GM23338 (cell line): ENCODE data around the gene GFI1B. TPM values are rescaled to one million over a fixed set of nuclear protein-coding genes. Genes with fewer than 3 reads are reported as not detected.

ENCODE experiments used
- ATAC-seq: fragments of 200-7000 bp; cut with Tn5 transposase; 3 replicates; pipeline ENCODE4 v1.9.1; 2020
- DNase-seq: peaks from one replicate; pipeline ENCODE4 v3.0.0-alpha.2; 2015; ENCODE audit warnings: low spot score
- H2AFZ ChIP-seq: fragments of 200-600 bp; sonication (generic); 2 replicates; pipeline ENCODE4 v1.8.0; 2016; ENCODE audit warnings: antibody characterized with exemption, mild to moderate bottlenecking, moderate library complexity
- H3F3A ChIP-seq: fragments of 200-600 bp; sonication (generic); replicated peaks from 2 replicates; pipeline ENCODE4 v1.8.0; 2017; ENCODE audit warnings: antibody characterized with exemption, mixed run types, low read depth
- H3K27ac ChIP-seq: fragments of 200-600 bp; sonication (generic); 2 replicates; pipeline ENCODE4 v1.6.1; 2016; ENCODE audit warnings: low read depth
- H3K27me3 ChIP-seq: fragments of 200-600 bp; sonication (generic); 2 replicates; pipeline ENCODE4 v1.8.0; 2016; ENCODE audit warnings: mild to moderate bottlenecking, mixed run types, moderate library complexity; ENCODE audit not compliant: insufficient read depth
- H3K36me3 ChIP-seq: fragments of 200-600 bp; sonication (generic); 2 replicates; pipeline ENCODE4 v1.8.0; 2016; ENCODE audit warnings: mild to moderate bottlenecking; ENCODE audit not compliant: insufficient read depth
- H3K4me1 ChIP-seq: fragments of 200-600 bp; sonication (generic); 2 replicates; pipeline ENCODE4 v1.8.0; 2016; ENCODE audit warnings: mild to moderate bottlenecking, moderate library complexity; ENCODE audit not compliant: insufficient read depth
- H3K4me2 ChIP-seq: fragments of 200-600 bp; sonication (generic); 2 replicates; pipeline ENCODE4 v1.7.1; 2017; ENCODE audit warnings: mixed run types
- H3K4me3 ChIP-seq: fragments of 200-600 bp; sonication (generic); 2 replicates; pipeline ENCODE4 v1.6.1; 2016; ENCODE audit warnings: mixed run types
- H3K79me2 ChIP-seq: fragments of 200-600 bp; sonication (generic); replicated peaks from 2 replicates; pipeline ENCODE4 v1.8.0; 2017; ENCODE audit warnings: mild to moderate bottlenecking; ENCODE audit not compliant: insufficient read depth
- H3K9me2 ChIP-seq: fragments of 200-600 bp; sonication (generic); 2 replicates; pipeline ENCODE4 v1.8.0; 2017; ENCODE audit not compliant: insufficient read depth
- H4K20me1 ChIP-seq: fragments of 200-600 bp; sonication (generic); replicated peaks from 2 replicates; pipeline ENCODE4 v1.8.0; 2017; ENCODE audit warnings: mild to moderate bottlenecking; ENCODE audit not compliant: insufficient read depth
- H3K27ac Mint-ChIP-seq: 2 replicates; pipeline ENCODE4 v1.8.0; 2020; ENCODE audit warnings: inconsistent platforms, mild to moderate bottlenecking, moderate library complexity, mixed read lengths
- H3K27me3 Mint-ChIP-seq: 3 replicates; pipeline ENCODE4 v1.8.0; 2022; ENCODE audit warnings: low read depth, mild to moderate bottlenecking, moderate library complexity, mixed read lengths, inconsistent platforms; ENCODE audit not compliant: insufficient read depth, poor library complexity
- H3K36me3 Mint-ChIP-seq: 3 replicates; pipeline ENCODE4 v1.8.0; 2021; ENCODE audit warnings: low read depth, mild to moderate bottlenecking, inconsistent platforms, moderate library complexity, mixed read lengths
- H3K4me1 Mint-ChIP-seq: 3 replicates; pipeline ENCODE4 v1.8.0; 2020; ENCODE audit warnings: mild to moderate bottlenecking, inconsistent platforms, mixed read lengths
- H3K4me3 Mint-ChIP-seq: 3 replicates; pipeline ENCODE4 v1.8.0; 2021; ENCODE audit warnings: moderate library complexity, mild to moderate bottlenecking, inconsistent platforms, mixed read lengths
- H3K9me3 Mint-ChIP-seq: 3 replicates; pipeline ENCODE4 v1.8.0; 2020; ENCODE audit warnings: moderate library complexity, mild to moderate bottlenecking, inconsistent platforms, mixed read lengths
- EZH2 ChIP-seq: fragments of 200-600 bp; sonication (generic); IDR thresholded peaks from one replicate; pipeline ENCODE4 v1.8.0; 2017; ENCODE audit warnings: antibody characterized with exemption, mild to moderate bottlenecking, low read depth; ENCODE audit not compliant: unreplicated experiment
- JUNB ChIP-seq: IDR thresholded peaks from one replicate; pipeline ENCODE4 v1.6.1; 2016; ENCODE audit warnings: antibody characterized with exemption; ENCODE audit not compliant: unreplicated experiment
- NANOG ChIP-seq: IDR thresholded peaks from 2 replicates; pipeline ENCODE4 v1.6.1; 2016; ENCODE audit warnings: antibody characterized with exemption, borderline replicate concordance
- POLR2AphosphoS5 ChIP-seq: IDR thresholded peaks from 2 replicates; pipeline ENCODE4 v1.6.1; 2016; ENCODE audit warnings: antibody characterized with exemption, low read depth
- ZNF331 ChIP-seq: fragments of 250-450 bp; sonication (Bioruptor Pico); IDR thresholded peaks from 2 replicates; pipeline ENCODE4 v1.5.0; 2020; ENCODE audit warnings: low read depth, mild to moderate bottlenecking, moderate library complexity
- polyA plus RNA-seq: library from polyadenylated mRNA; unstranded; fragments of >200 nt; fragmentation: Nextera tagmentation; extraction: Ambion mirVana; gene quantifications from 2 replicates; pipeline ENCODE4 v1.2.1, GENCODE V29; 2016
- total RNA-seq: library from RNA; depleted of rRNA; stranded (reverse); fragments of >200 nt; shearing (Covaris generic); gene quantifications from 2 replicates; pipeline ENCODE4 v1.2.3, GENCODE V29; 2014
- TF ChIP-seq, protein P1 (sequence below), 2 experiments: fragments of 200-600 bp in 1 of 2; sonication (generic) in 1 of 2; conservative IDR thresholded peaks; 2 replicates each; pipeline versions ENCODE4 v1.5.1 to v1.6.1; 2016 to 2017; ENCODE audit warnings: antibody characterized with exemption in 2 of 2, low read depth in 2 of 2, mild to moderate bottlenecking in 2 of 2, moderate library complexity in 1 of 2
- TF ChIP-seq, protein P2 (sequence below): fragments of 250-450 bp; sonication (Bioruptor Pico); IDR thresholded peaks from 2 replicates; pipeline ENCODE4 v1.5.0; 2020; ENCODE audit warnings: mild to moderate bottlenecking, moderate library complexity
- TF ChIP-seq, protein P3 (sequence below): IDR thresholded peaks from one replicate; pipeline ENCODE4 v1.6.1; 2018; ENCODE audit warnings: antibody characterized with exemption; ENCODE audit not compliant: unreplicated experiment

Gene GFI1B
- total and polyA plus RNA-seq, 2 experiments from 2014 or later, result 0.38 TPM; not detected in 1

DNA sequence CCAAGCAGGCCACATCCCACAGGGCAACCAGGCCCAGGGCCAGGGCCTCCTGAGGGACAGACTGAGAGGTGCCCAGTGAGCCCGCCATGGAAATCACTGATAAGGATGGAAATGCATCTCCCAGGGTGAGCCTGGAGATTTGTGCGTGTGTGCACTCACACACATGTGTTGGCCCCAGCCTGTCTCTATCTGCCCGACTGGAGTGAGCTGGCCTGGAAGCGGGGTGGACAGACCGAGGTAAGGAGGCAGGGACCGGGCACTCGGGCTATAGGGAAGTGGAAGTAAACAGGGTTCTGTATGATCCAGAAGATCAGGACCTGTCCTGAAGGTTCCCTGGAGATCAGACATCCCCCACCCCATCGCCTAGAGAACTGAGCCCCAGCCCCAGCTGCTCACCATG lies 17.4 kb downstream of the GFI1B start:
- Histone ChIP-seq H3K9me2 (no peaks in the 10 kb centered on the region), H4K20me1 (no peaks in the 10 kb centered on the region), H3K27me3 (no peaks in the 10 kb centered on the region), H3K79me2 (no peaks in the 10 kb centered on the region), H2AFZ (no peak overlapping the region), H3K4me2 (no peak overlapping the region), H3K4me3 (no peak overlapping the region), H3K27ac (no peak overlapping the region), H3F3A (no peaks in the 10 kb centered on the region), H3K4me1 (peaks cover 13% of the 10 kb centered on the region; the same call in 1 of the 2 replicates), H3K36me3 (no peaks in the 10 kb centered on the region)
- Mint-ChIP-seq H3K36me3 (no peaks in the 10 kb centered on the region), H3K27ac (no peak overlapping the region), H3K4me1 (peaks cover 30% of the 10 kb centered on the region), H3K9me3 (no peaks in the 10 kb centered on the region), H3K27me3 (peaks cover 19% of the 10 kb centered on the region), H3K4me3 (no peak overlapping the region)
- DNase-seq (no peak), ATAC-seq (no peak)
- TF ChIP-seq JUNB (no peak), ZNF331 (CRISPR knock-in tag) (no peak)

DNA sequence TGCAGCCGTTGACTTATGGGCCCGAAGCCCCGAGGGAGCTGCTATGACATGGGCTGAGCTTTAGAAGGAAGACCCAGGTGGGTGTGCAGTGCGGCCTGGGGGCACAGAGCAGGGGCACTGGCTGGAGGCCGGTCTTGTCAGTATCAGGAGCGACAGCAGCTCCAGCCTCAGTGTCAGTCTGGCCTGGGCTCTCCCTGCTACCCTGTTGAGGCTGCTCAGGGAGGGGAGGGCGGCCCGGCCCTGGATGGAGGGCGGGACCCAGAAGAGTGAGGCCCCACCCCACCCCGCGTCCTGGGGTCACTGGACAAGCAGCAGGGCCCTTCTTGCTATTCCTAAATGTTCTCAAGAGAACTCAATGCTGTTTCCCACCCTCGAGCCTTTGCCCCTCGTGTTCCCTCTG lies 18.0 kb downstream of the GFI1B start:
- Histone ChIP-seq H3K4me3 (no peak overlapping the region), H3K4me1 (peaks cover 13% of the 10 kb centered on the region; the same call in 1 of the 2 replicates), H3K36me3 (no peaks in the 10 kb centered on the region), H3K79me2 (no peaks in the 10 kb centered on the region), H2AFZ (no peak overlapping the region), H3K4me2 (no peak overlapping the region), H3K27ac (no peak overlapping the region), H3K9me2 (no peaks in the 10 kb centered on the region), H3K27me3 (no peaks in the 10 kb centered on the region), H4K20me1 (no peaks in the 10 kb centered on the region), H3F3A (no peaks in the 10 kb centered on the region)
- DNase-seq (no peak), ATAC-seq (peak; percentile 21)
- no peak overlapping the region for H3K27ac Mint-ChIP-seq
- H3K9me3 Mint-ChIP-seq, result no peaks in the 10 kb centered on the region
- TF ChIP-seq POLR2AphosphoS5 (no peak), NANOG (no peak), JUNB (no peak), EZH2 (no peak)
- TF ChIP-seq, protein P1, sequence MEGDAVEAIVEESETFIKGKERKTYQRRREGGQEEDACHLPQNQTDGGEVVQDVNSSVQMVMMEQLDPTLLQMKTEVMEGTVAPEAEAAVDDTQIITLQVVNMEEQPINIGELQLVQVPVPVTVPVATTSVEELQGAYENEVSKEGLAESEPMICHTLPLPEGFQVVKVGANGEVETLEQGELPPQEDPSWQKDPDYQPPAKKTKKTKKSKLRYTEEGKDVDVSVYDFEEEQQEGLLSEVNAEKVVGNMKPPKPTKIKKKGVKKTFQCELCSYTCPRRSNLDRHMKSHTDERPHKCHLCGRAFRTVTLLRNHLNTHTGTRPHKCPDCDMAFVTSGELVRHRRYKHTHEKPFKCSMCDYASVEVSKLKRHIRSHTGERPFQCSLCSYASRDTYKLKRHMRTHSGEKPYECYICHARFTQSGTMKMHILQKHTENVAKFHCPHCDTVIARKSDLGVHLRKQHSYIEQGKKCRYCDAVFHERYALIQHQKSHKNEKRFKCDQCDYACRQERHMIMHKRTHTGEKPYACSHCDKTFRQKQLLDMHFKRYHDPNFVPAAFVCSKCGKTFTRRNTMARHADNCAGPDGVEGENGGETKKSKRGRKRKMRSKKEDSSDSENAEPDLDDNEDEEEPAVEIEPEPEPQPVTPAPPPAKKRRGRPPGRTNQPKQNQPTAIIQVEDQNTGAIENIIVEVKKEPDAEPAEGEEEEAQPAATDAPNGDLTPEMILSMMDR (conservative IDR thresholded peaks at IDR 0.05; ENCODE audit: low read depth in 2 of 2), result no peak
- TF ChIP-seq, protein P2, sequence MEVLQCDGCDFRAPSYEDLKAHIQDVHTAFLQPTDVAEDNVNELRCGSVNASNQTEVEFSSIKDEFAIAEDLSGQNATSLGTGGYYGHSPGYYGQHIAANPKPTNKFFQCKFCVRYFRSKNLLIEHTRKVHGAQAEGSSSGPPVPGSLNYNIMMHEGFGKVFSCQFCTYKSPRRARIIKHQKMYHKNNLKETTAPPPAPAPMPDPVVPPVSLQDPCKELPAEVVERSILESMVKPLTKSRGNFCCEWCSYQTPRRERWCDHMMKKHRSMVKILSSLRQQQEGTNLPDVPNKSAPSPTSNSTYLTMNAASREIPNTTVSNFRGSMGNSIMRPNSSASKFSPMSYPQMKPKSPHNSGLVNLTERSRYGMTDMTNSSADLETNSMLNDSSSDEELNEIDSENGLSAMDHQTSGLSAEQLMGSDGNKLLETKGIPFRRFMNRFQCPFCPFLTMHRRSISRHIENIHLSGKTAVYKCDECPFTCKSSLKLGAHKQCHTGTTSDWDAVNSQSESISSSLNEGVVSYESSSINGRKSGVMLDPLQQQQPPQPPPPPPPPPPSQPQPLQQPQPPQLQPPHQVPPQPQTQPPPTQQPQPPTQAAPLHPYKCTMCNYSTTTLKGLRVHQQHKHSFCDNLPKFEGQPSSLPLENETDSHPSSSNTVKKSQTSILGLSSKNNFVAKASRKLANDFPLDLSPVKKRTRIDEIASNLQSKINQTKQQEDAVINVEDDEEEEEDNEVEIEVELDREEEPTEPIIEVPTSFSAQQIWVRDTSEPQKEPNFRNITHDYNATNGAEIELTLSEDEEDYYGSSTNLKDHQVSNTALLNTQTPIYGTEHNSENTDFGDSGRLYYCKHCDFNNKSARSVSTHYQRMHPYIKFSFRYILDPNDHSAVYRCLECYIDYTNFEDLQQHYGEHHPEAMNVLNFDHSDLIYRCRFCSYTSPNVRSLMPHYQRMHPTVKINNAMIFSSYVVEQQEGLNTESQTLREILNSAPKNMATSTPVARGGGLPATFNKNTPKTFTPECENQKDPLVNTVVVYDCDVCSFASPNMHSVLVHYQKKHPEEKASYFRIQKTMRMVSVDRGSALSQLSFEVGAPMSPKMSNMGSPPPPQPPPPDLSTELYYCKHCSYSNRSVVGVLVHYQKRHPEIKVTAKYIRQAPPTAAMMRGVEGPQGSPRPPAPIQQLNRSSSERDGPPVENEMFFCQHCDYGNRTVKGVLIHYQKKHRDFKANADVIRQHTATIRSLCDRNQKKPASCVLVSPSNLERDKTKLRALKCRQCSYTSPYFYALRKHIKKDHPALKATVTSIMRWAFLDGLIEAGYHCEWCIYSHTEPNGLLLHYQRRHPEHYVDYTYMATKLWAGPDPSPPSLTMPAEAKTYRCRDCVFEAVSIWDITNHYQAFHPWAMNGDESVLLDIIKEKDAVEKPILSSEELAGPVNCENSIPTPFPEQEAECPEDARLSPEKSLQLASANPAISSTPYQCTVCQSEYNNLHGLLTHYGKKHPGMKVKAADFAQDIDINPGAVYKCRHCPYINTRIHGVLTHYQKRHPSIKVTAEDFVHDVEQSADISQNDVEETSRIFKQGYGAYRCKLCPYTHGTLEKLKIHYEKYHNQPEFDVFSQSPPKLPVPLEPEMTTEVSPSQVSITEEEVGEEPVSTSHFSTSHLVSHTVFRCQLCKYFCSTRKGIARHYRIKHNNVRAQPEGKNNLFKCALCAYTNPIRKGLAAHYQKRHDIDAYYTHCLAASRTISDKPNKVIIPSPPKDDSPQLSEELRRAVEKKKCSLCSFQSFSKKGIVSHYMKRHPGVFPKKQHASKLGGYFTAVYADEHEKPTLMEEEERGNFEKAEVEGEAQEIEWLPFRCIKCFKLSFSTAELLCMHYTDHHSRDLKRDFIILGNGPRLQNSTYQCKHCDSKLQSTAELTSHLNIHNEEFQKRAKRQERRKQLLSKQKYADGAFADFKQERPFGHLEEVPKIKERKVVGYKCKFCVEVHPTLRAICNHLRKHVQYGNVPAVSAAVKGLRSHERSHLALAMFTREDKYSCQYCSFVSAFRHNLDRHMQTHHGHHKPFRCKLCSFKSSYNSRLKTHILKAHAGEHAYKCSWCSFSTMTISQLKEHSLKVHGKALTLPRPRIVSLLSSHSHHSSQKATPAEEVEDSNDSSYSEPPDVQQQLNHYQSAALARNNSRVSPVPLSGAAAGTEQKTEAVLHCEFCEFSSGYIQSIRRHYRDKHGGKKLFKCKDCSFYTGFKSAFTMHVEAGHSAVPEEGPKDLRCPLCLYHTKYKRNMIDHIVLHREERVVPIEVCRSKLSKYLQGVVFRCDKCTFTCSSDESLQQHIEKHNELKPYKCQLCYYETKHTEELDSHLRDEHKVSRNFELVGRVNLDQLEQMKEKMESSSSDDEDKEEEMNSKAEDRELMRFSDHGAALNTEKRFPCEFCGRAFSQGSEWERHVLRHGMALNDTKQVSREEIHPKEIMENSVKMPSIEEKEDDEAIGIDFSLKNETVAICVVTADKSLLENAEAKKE (CRISPR knock-in tag), result no peak
- TF ChIP-seq, protein P3, sequence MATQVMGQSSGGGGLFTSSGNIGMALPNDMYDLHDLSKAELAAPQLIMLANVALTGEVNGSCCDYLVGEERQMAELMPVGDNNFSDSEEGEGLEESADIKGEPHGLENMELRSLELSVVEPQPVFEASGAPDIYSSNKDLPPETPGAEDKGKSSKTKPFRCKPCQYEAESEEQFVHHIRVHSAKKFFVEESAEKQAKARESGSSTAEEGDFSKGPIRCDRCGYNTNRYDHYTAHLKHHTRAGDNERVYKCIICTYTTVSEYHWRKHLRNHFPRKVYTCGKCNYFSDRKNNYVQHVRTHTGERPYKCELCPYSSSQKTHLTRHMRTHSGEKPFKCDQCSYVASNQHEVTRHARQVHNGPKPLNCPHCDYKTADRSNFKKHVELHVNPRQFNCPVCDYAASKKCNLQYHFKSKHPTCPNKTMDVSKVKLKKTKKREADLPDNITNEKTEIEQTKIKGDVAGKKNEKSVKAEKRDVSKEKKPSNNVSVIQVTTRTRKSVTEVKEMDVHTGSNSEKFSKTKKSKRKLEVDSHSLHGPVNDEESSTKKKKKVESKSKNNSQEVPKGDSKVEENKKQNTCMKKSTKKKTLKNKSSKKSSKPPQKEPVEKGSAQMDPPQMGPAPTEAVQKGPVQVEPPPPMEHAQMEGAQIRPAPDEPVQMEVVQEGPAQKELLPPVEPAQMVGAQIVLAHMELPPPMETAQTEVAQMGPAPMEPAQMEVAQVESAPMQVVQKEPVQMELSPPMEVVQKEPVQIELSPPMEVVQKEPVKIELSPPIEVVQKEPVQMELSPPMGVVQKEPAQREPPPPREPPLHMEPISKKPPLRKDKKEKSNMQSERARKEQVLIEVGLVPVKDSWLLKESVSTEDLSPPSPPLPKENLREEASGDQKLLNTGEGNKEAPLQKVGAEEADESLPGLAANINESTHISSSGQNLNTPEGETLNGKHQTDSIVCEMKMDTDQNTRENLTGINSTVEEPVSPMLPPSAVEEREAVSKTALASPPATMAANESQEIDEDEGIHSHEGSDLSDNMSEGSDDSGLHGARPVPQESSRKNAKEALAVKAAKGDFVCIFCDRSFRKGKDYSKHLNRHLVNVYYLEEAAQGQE, result no peak
- peaks cover 19% of the 10 kb centered on the region for H3K27me3 Mint-ChIP-seq
- no peak overlapping the region; the same call in 2 of the 3 replicates for H3K4me3 Mint-ChIP-seq
- H3K4me1 Mint-ChIP-seq, result peaks cover 31% of the 10 kb centered on the region
- no peaks in the 10 kb centered on the region for H3K36me3 Mint-ChIP-seq
